Peyer's patch (tissue), 4 donors: ENCODE measurements around the gene MAP3K8. TPM values are rescaled to one million over a fixed set of nuclear protein-coding genes. Genes with fewer than 3 reads are reported as not detected.
A peak's percentile ranks its signal among the peaks of the same experiment; 100 is the strongest.

Source experiments
- DNase-seq, 3 donors: peaks; one replicate each; pipeline ENCODE4 v3.0.0-alpha.2; 2017 to 2019
- H3K27ac ChIP-seq, 4 donors: fragments of 200-600 bp; sonication (generic); one replicate each; pipeline ENCODE4 v1.5.1; 2016 to 2019
- H3K27me3 ChIP-seq, 2 donors: fragments of 200-600 bp; sonication (generic); one replicate each; pipeline ENCODE4 v1.5.1; 2019
- H3K36me3 ChIP-seq, 3 donors: fragments of 200-600 bp; sonication (generic); one replicate each; pipeline ENCODE4 v1.5.1; 2016 to 2019
- H3K4me1 ChIP-seq, 4 donors: fragments of 200-600 bp; sonication (generic); one replicate each; pipeline ENCODE4 v1.5.1; 2016 to 2019
- H3K4me3 ChIP-seq, 4 donors: fragments of 200-600 bp; sonication (generic); 1 replicate in 3 of 4; 2 replicates in 1 of 4; pipeline ENCODE4 v1.5.1; 2016 to 2019; ENCODE audit warnings: mild to moderate bottlenecking in 1 of 4
- H3K9me3 ChIP-seq, 4 donors: fragments of 200-600 bp; sonication (generic); one replicate each; pipeline ENCODE4 v1.5.1; 2016 to 2019; ENCODE audit warnings: mild to moderate bottlenecking in 1 of 4
- POLR2A ChIP-seq, 2 donors: fragments of 450-650 bp; IDR thresholded peaks; one replicate each; pipeline ENCODE4 v1.5.1; 2017; ENCODE audit warnings: antibody characterized with exemption in 2 of 2, mild to moderate bottlenecking in 2 of 2, moderate library complexity in 2 of 2
- total RNA-seq, 4 donors: library from RNA; depleted of rRNA; stranded (reverse); fragments of >200 nt; gene quantifications; one replicate each; pipeline ENCODE4 v1.1.0, GENCODE V29; 2016
- TF ChIP-seq, protein P1 (sequence below), 6 experiments: fragments of 450-650 bp in 4 of 6; fragments of 200-600 bp in 2 of 6; sonication (generic) in 1 of 6; IDR thresholded peaks; one replicate each; pipeline ENCODE4 v1.5.1; 2017 to 2019; ENCODE audit warnings: antibody characterized with exemption in 6 of 6, mild to moderate bottlenecking in 3 of 6, moderate library complexity in 1 of 6

MAP3K8 gene
- total RNA-seq, 4 donors from 2014 or later: 3.5 to 19.0 (median 11.5) TPM

DNA sequence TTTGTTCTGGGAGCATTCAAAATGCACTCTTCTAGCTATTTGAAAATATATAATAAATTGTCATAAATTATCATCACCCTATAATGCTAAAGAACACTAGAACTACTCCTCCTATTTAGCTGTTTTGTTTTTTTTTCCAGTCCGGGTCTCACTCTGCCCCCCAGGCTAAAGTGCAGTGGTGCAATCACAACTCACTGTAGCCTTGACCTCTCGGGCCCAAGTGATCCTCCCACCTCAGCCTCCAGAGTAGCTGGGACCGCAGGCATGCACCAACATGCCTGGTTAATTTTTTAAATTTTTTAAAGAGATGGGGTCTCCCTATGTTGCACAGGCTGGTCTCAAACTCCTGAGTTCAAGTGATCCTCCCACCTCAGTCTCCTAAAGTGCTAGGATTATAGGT lies 43.8 kb upstream of the MAP3K8 start:
- no peak for DNase-seq
- Histone ChIP-seq H3K36me3 (no peaks in the 10 kb centered on the region), H3K27me3 (no peaks in the 10 kb centered on the region), H3K4me3 (no peak overlapping the region), H3K27ac (no peak overlapping the region), H3K4me1 (peaks cover 0 to 6% (median 0%) of the 10 kb centered on the region in 4 donors), H3K9me3 (no peaks in the 10 kb centered on the region)
- no peak for TF ChIP-seq POLR2A (IDR thresholded peaks at IDR 0.05)
- TF ChIP-seq, protein P1, sequence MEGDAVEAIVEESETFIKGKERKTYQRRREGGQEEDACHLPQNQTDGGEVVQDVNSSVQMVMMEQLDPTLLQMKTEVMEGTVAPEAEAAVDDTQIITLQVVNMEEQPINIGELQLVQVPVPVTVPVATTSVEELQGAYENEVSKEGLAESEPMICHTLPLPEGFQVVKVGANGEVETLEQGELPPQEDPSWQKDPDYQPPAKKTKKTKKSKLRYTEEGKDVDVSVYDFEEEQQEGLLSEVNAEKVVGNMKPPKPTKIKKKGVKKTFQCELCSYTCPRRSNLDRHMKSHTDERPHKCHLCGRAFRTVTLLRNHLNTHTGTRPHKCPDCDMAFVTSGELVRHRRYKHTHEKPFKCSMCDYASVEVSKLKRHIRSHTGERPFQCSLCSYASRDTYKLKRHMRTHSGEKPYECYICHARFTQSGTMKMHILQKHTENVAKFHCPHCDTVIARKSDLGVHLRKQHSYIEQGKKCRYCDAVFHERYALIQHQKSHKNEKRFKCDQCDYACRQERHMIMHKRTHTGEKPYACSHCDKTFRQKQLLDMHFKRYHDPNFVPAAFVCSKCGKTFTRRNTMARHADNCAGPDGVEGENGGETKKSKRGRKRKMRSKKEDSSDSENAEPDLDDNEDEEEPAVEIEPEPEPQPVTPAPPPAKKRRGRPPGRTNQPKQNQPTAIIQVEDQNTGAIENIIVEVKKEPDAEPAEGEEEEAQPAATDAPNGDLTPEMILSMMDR (IDR thresholded peaks at IDR 0.05): no peak

DNA sequence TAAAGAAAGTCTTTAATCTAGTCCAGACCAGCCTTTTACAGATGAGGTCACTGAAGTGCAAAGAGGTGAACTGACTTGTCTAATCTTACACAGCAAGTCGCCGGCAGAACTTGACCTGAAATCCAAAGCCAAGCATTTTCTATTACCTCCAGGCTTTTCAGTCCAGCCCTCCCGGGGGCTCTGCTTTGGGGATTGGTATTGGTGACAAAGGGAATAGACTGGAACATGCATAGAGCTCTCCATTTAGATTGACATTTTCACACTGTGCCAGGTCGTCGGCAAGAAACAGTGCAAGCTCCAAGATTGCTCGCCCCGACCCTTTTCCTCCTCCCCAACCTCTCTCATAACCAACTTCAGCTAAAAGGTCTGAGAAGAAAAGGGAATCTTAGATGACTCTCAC lies 42.7 kb upstream of the MAP3K8 start:
- no peak for DNase-seq
- no peaks in the 10 kb centered on the region for H3K36me3 ChIP-seq
- TF ChIP-seq, protein P1 (IDR thresholded peaks at IDR 0.05): no peak
- no peak for TF ChIP-seq POLR2A (IDR thresholded peaks at IDR 0.05)
- H3K4me3 ChIP-seq: no peak overlapping the region
- H3K9me3 ChIP-seq: no peaks in the 10 kb centered on the region
- peaks cover 0 to 6% (median 0%) of the 10 kb centered on the region in 4 donors for H3K4me1 ChIP-seq
- H3K27ac ChIP-seq: no peak overlapping the region
- H3K27me3 ChIP-seq: no peaks in the 10 kb centered on the region

DNA sequence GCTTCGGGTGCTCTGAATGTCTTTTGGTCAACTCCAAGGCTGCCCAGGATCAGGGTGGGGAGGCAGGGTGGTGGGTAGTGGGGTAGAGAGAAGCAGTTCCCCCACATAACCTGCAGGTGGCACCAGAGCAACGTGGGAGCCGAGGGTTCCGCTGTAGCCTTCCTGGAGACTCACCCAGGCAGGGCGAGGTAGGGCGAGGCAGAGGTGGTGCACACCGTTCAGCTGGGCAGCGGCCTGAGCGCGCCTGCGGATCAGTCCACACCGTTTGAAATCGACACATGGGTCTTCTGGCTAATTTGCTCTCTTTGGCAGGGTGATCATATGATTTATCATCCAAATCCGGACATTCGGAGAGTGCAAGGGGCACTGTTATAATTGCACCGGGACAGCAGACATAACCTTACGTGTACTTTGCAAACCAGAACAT lies 41.4 kb upstream of the MAP3K8 start:
- H3K9me3 ChIP-seq: no peaks in the 10 kb centered on the region
- TF ChIP-seq, protein P1 (IDR thresholded peaks at IDR 0.05): peak; percentile 22 to 93 (median 82)
- no peak for TF ChIP-seq POLR2A (IDR thresholded peaks at IDR 0.05)
- H3K27ac ChIP-seq: no peak overlapping the region
- no peaks in the 10 kb centered on the region for H3K27me3 ChIP-seq
- peak; percentile 60 to 85 (median 83) for DNase-seq
- H3K36me3 ChIP-seq: no peaks in the 10 kb centered on the region
- peak overlapping the region in 2 of 4 donors; percentile 33 to 34 for H3K4me3 ChIP-seq
- peaks cover 0 to 6% (median 0%) of the 10 kb centered on the region in 4 donors for H3K4me1 ChIP-seq

GRCh38 chr10:30396293-30396692 lies 37.7 kb upstream of the MAP3K8 start:
- H3K4me1 ChIP-seq: peaks cover 0 to 6% (median 0%) of the 10 kb centered on the region in 4 donors
- DNase-seq: no peak
- TF ChIP-seq, protein P1 (IDR thresholded peaks at IDR 0.05): no peak
- TF ChIP-seq POLR2A (IDR thresholded peaks at IDR 0.05): no peak
- H3K36me3 ChIP-seq: no peaks in the 10 kb centered on the region
- H3K4me3 ChIP-seq: no peak overlapping the region
- H3K27me3 ChIP-seq: no peaks in the 10 kb centered on the region
- no peak overlapping the region for H3K27ac ChIP-seq
- H3K9me3 ChIP-seq: no peaks in the 10 kb centered on the region

DNA sequence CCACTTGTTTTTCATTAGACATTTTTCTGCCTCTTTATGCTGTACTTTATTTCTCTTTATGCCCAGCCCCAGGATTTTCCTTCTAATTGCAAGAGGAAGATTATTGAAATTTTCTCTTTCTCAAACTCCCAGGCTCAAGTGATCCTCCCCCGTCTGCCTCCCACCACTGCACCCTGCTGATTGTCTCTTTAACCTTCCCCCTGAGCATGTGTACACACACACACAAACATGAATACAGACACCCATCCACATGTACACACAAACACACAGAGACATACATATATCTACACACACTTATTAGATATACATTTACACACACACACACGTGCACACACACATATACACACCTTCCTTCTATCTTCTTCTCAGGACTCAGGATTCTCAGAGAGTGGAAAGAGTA lies 37.3 kb upstream of the MAP3K8 start:
- H3K27ac ChIP-seq: no peak overlapping the region
- H3K27me3 ChIP-seq: no peaks in the 10 kb centered on the region
- H3K4me1 ChIP-seq: peaks cover 0 to 6% (median 0%) of the 10 kb centered on the region in 4 donors
- TF ChIP-seq POLR2A (IDR thresholded peaks at IDR 0.05): no peak
- TF ChIP-seq, protein P1 (IDR thresholded peaks at IDR 0.05): no peak
- no peaks in the 10 kb centered on the region for H3K36me3 ChIP-seq
- H3K9me3 ChIP-seq: no peaks in the 10 kb centered on the region
- no peak for DNase-seq
- no peak overlapping the region for H3K4me3 ChIP-seq

- Histone ChIP-seq H3K4me1 (no peaks in the 10 kb centered on the region), H3K27me3 (no peaks in the 10 kb centered on the region), H3K36me3 (no peaks in the 10 kb centered on the region), H3K27ac (no peak overlapping the region), H3K9me3 (no peaks in the 10 kb centered on the region), H3K4me3 (no peak overlapping the region)
- no peak for DNase-seq
- TF ChIP-seq, protein P1 (IDR thresholded peaks at IDR 0.05): no peak
- TF ChIP-seq POLR2A (IDR thresholded peaks at IDR 0.05): no peak
Measured at GRCh38 chr10:30398193-30398592, 35.8 kb upstream of the MAP3K8 start.
